HepG2 (cell line): ENCODE data around the gene C2orf81. TPM values are rescaled to one million over a fixed set of nuclear protein-coding genes. Genes with fewer than 3 reads are reported as not detected.
A peak's percentile ranks its signal among the peaks of the same experiment; 100 is the strongest.

Experiments
- DDIT3 ChIP-seq: sonication (generic); formaldehyde crosslinking; IDR thresholded peaks from 2 replicates; pipeline ENCODE4 v1.4.0; 2020; ENCODE audit warnings: mild to moderate bottlenecking, missing genetic modification reagents
- HIC2 ChIP-seq: sonication (generic); formaldehyde crosslinking; IDR thresholded peaks from 2 replicates; pipeline ENCODE4 v1.9.0; 2022; ENCODE audit warnings: low read depth, missing genetic modification reagents
- KMT2A ChIP-seq: sonication (generic); formaldehyde crosslinking; IDR thresholded peaks from 2 replicates; pipeline ENCODE4 v1.4.0; 2020; ENCODE audit warnings: missing genetic modification reagents
- MED8 ChIP-seq: sonication (generic); formaldehyde crosslinking; IDR thresholded peaks from 2 replicates; pipeline ENCODE4 v1.8.1; 2023; ENCODE audit warnings: mild to moderate bottlenecking, missing genetic modification reagents; ENCODE audit not compliant: insufficient replicate concordance
- NFRKB ChIP-seq: fragments of 450-650 bp; IDR thresholded peaks from 2 replicates; pipeline ENCODE4 v1.6.1; 2017
- ZBTB33 ChIP-seq: sonication (generic); formaldehyde crosslinking; IDR thresholded peaks from 2 replicates; pipeline ENCODE4 v1.4.0; 2020; ENCODE audit warnings: missing genetic modification reagents
- ZBTB37 ChIP-seq: sonication (generic); formaldehyde crosslinking; IDR thresholded peaks from 2 replicates; pipeline ENCODE4 v1.4.0; 2020; ENCODE audit warnings: mild to moderate bottlenecking, missing genetic modification reagents
- ZBTB40 ChIP-seq, 2 experiments: fragments of 450-650 bp in 1 of 2; sonication (generic) in 1 of 2; formaldehyde crosslinking in 1 of 2; IDR thresholded peaks; 2 replicates each; pipeline versions ENCODE4 v1.6.1 to v1.8.0; 2016 to 2022; ENCODE audit warnings: antibody characterized with exemption in 1 of 2, mild to moderate bottlenecking in 1 of 2, missing genetic modification reagents in 1 of 2
- ZNF784 ChIP-seq: sonication (generic); formaldehyde crosslinking; IDR thresholded peaks from 2 replicates; pipeline ENCODE4 v1.5.1; 2020; ENCODE audit warnings: missing genetic modification reagents, mild to moderate bottlenecking, borderline replicate concordance
- ZSCAN21 ChIP-seq: sonication (generic); formaldehyde crosslinking; IDR thresholded peaks from 2 replicates; pipeline ENCODE4 v1.8.0; 2022; ENCODE audit warnings: mild to moderate bottlenecking, missing genetic modification reagents, moderate library complexity, borderline replicate concordance
- polyA plus RNA-seq, 8 experiments: library from polyadenylated mRNA; depleted of rRNA in 3 of 8; stranded (reverse) in 7 of 8; unstranded in 1 of 8; fragments of >200 nt; fragmentation: Illumina TruSeq in 4 of 8; extraction: Trizol in 4 of 8; gene quantifications; 2 replicates each; pipeline versions ENCODE4 v1.2.1 to v1.2.3, GENCODE V29; 2011 to 2016; ENCODE audit warnings: low read depth in 4 of 8, missing spikeins in 1 of 8, mixed read lengths in 1 of 8; ENCODE audit not compliant: insufficient read depth in 1 of 8
- total RNA-seq, 5 experiments: library from RNA; depleted of rRNA; stranded (reverse); fragments of >200 nt; fragmentation: Illumina TruSeq; extraction: Trizol; gene quantifications; 2 replicates each; pipeline ENCODE4 v1.2.3, GENCODE V29; 2016; ENCODE audit warnings: low read depth in 1 of 5

Gene C2orf81
- total and polyA plus RNA-seq, 2 of the 13 experiments (the other 11 are each of a cell fraction or from before 2014, with no cell fraction given): 0.15 to 0.17 TPM

GRCh38 chr2:74429487-74430451 lies 8.3 kb upstream of the C2orf81 start (continued):
- TF ChIP-seq HIC2 (CRISPR knock-in tag) (peak; percentile 94), ZBTB33 (CRISPR knock-in tag) (peak; percentile 6), KMT2A (CRISPR knock-in tag) (peak; percentile 29; the same call in 1 of the 2 replicates), NFRKB (no peak), ZNF784 (CRISPR knock-in tag) (no peak), ZBTB40 (IDR thresholded peaks at IDR 0.05) (no peak), ZBTB40 (CRISPR knock-in tag; IDR thresholded peaks at IDR 0.05) (peak; percentile 63), ZSCAN21 (CRISPR knock-in tag) (peak; percentile 64; the same call in 1 of the 2 replicates), DDIT3 (CRISPR knock-in tag) (no peak), MED8 (CRISPR knock-in tag) (peak; percentile 34), ZBTB37 (no peak)
